Mucosa of stomach (tissue), 1 donor: ENCODE data around the gene PELI1.

Experiments
- H3K27me3 ChIP-seq: one replicate; pipeline ENCODE4 v1.7.0; 2013; ENCODE audit warnings: mild to moderate bottlenecking, low read length; ENCODE audit not compliant: control insufficient read depth, insufficient read depth
- H3K36me3 ChIP-seq: one replicate; pipeline ENCODE4 v1.7.0; 2013; ENCODE audit warnings: low read length; ENCODE audit not compliant: control insufficient read depth, insufficient read depth
- H3K4me1 ChIP-seq: one replicate; pipeline ENCODE4 v1.7.0; 2013; ENCODE audit warnings: mild to moderate bottlenecking, low read length; ENCODE audit not compliant: control insufficient read depth, insufficient read depth
- H3K4me3 ChIP-seq: one replicate; pipeline ENCODE4 v1.7.0; 2013; ENCODE audit warnings: low read length
- H3K9ac ChIP-seq: one replicate; pipeline ENCODE4 v1.7.0; 2013; ENCODE audit warnings: mild to moderate bottlenecking, low read length, moderate library complexity
- H3K9me3 ChIP-seq: one replicate; pipeline ENCODE4 v1.7.0; 2013; ENCODE audit warnings: mild to moderate bottlenecking, low read length, moderate library complexity; ENCODE audit not compliant: control insufficient read depth
- donor health status: Pancreatic carcinoma.

PELI1 gene, protein sequence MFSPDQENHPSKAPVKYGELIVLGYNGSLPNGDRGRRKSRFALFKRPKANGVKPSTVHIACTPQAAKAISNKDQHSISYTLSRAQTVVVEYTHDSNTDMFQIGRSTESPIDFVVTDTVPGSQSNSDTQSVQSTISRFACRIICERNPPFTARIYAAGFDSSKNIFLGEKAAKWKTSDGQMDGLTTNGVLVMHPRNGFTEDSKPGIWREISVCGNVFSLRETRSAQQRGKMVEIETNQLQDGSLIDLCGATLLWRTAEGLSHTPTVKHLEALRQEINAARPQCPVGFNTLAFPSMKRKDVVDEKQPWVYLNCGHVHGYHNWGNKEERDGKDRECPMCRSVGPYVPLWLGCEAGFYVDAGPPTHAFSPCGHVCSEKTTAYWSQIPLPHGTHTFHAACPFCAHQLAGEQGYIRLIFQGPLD

DNA sequence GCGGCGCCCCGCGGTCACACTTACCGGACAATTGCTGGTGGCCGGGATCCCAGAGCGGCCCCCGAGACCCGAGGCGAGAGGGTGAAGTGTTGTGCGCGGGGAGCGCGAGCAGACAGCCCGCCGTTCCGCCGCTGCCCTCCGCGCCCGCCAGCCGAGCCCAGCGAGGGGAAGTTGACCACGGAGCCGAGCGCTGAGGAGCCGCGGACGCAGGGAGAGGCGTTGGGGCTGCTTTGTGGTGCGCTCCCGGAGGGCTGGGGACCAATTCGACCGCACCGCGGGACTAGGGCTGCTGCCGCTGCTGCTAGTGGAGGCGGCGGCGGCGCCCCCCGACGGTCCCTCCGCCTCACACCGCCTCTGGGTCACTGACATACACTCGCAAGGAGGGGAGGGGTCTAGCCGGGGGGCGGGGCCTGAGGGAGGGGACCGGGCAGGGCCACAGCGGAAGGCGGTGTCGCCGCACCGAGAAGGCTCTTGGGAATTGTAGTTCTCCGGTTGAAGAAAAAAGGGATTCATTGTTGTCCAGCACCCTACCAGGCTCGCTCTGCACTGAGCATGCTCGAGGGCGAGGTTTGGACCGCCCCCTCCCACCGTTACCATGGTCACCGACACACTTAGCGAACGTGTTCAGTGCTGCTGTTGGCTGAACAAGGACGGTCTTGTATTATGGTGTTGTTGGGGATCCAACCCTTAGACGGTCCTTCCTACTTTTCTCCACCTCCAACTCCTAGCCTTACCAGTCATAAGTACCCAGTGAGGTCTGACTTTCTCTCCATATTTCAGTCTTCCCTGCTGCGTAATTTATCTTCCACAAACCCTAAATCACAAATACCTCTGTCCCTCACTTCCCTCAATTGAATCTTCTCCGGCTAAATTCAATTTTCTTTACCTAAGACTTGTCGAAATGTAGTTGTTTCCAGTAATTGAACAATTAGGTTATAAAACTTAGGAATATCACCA is at the start of gene PELI1:
Gene PELI1 (minus strand): TSS at position 364 of the 957 bp plus-strand sequence. CDS start 36,110 bp downstream, outside the sequence.
- Histone ChIP-seq H3K4me1 (peaks cover 21% of the 10 kb centered on the region), H3K36me3 (no peaks in the 10 kb centered on the region), H3K27me3 (no peaks in the 10 kb centered on the region), H3K4me3 (peak within 1 kb of the TSS; percentile 80), H3K9ac (peak within 1 kb of the TSS; percentile 94), H3K9me3 (no peaks in the 10 kb centered on the region)

DNA sequence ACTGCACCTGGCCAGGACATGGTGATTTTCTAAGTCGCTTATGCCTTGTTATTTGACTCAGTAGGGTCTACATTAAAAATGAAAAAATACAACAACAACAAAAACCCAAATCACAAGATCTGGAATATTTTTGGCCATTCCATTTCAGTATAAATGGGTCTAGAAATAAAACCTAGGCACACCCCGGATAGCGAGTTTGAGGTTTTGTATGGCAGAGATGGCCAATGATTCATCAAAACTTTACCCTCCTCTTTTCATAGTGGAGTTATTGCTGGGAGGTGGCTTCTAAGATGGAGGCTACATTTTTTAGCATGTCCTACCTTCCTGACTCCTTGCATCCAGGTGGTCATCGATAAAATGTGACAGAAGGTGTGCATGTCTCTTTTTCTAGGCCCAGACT is 49.3 kb upstream of the PELI1 start:
- H3K4me3 ChIP-seq, result no peak overlapping the region
- H3K27me3 ChIP-seq, result no peaks in the 10 kb centered on the region
- no peak overlapping the region for H3K9ac ChIP-seq
- H3K4me1 ChIP-seq, result peaks cover 19% of the 10 kb centered on the region
- no peaks in the 10 kb centered on the region for H3K9me3 ChIP-seq
- H3K36me3 ChIP-seq, result no peaks in the 10 kb centered on the region

DNA sequence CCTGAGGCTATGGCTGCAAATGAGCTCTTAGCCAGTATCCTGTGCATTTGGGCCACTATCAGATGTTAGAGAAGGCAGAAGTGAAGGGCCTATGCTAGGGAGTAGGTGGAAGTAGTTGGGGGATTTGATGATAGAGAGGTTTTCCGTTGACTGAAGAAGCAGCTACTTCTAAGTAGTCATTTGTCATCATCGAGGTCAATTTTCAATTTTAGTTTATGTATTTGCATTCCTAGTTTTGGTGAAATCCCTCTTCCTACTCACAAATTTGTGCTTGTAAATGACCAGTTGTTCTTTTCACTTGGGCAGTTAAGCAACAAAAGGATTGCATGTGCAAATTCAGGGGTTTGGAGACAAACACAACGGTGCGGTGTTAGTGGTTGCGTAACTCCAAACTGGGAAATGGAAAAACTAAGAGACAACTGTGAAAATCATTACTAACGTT is 48.5 kb upstream of the PELI1 start:
- no peaks in the 10 kb centered on the region for H3K27me3 ChIP-seq
- H3K9me3 ChIP-seq, result no peaks in the 10 kb centered on the region
- no peak overlapping the region for H3K4me3 ChIP-seq
- peaks cover 19% of the 10 kb centered on the region for H3K4me1 ChIP-seq
- H3K9ac ChIP-seq, result no peak overlapping the region
- H3K36me3 ChIP-seq, result no peaks in the 10 kb centered on the region

DNA sequence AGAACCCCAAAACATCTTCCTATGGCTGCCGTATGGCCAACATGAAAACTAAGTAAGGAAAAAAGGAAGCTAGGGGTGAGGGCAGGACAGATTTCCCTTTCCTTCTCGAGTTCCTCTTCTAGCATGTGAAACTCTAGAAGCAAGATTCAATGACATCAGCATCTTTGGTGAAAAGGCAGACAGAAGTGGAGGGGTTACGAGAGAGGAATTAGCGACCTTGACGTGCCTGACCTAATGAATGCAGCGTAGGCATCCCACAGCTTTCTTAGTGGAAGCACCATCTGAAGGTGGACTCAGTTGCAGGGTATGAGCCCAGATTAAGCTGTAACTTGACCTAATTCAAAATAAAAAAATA is 47.9 kb upstream of the PELI1 start:
- H3K4me1 ChIP-seq, result peaks cover 19% of the 10 kb centered on the region
- H3K27me3 ChIP-seq, result no peaks in the 10 kb centered on the region
- H3K4me3 ChIP-seq, result no peak overlapping the region
- H3K9me3 ChIP-seq, result no peaks in the 10 kb centered on the region
- no peak overlapping the region for H3K9ac ChIP-seq
- H3K36me3 ChIP-seq, result no peaks in the 10 kb centered on the region

DNA sequence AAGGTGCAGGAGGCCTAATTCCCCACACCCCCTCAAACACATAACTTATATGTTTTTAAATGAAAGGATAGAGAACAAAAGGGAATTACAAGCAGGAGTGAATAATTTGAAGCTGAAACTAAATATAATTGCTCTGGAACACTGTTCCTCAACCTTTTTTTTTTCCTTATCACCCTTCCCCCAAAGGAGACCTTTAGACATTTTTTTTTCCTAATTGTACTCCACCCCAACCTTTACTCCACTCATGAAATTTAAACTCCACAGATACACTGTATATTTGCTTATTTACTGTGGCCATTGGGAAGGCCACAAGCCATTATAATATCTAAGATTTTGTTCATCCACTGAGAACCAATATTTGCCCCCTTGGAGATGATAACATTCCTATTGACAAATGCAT is 45.4 kb upstream of the PELI1 start:
- peaks cover 19% of the 10 kb centered on the region for H3K4me1 ChIP-seq
- H3K36me3 ChIP-seq, result no peaks in the 10 kb centered on the region
- H3K27me3 ChIP-seq, result no peaks in the 10 kb centered on the region

DNA sequence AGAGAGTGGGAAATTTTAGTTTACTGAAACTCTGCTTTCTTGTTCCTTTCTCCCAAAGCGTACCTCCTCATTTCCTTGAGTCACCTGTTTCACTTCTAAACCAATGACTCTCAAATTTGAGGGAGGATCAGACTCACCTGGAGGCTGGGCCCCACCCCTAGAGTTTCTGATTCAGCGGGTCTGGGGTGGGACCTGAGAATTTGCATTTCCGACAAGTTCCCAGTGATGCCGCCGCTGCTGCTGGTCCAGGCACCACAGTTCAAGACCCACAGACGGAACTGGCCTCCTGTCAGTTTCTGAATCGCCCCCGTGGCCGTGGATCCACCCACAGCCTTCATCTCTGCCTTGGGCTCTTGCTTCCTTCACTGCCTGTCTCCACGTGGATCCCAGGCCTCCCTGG is 44.9 kb upstream of the PELI1 start:
- peaks cover 19% of the 10 kb centered on the region for H3K4me1 ChIP-seq
- H3K9ac ChIP-seq, result no peak overlapping the region
- H3K27me3 ChIP-seq, result no peaks in the 10 kb centered on the region
- no peaks in the 10 kb centered on the region for H3K9me3 ChIP-seq
- no peak overlapping the region for H3K4me3 ChIP-seq
- H3K36me3 ChIP-seq, result no peaks in the 10 kb centered on the region

More for the DNA sequence above, 45.4 kb upstream of the PELI1 start:
- no peak overlapping the region for H3K9ac ChIP-seq
- no peaks in the 10 kb centered on the region for H3K9me3 ChIP-seq
- H3K4me3 ChIP-seq, result no peak overlapping the region

DNA sequence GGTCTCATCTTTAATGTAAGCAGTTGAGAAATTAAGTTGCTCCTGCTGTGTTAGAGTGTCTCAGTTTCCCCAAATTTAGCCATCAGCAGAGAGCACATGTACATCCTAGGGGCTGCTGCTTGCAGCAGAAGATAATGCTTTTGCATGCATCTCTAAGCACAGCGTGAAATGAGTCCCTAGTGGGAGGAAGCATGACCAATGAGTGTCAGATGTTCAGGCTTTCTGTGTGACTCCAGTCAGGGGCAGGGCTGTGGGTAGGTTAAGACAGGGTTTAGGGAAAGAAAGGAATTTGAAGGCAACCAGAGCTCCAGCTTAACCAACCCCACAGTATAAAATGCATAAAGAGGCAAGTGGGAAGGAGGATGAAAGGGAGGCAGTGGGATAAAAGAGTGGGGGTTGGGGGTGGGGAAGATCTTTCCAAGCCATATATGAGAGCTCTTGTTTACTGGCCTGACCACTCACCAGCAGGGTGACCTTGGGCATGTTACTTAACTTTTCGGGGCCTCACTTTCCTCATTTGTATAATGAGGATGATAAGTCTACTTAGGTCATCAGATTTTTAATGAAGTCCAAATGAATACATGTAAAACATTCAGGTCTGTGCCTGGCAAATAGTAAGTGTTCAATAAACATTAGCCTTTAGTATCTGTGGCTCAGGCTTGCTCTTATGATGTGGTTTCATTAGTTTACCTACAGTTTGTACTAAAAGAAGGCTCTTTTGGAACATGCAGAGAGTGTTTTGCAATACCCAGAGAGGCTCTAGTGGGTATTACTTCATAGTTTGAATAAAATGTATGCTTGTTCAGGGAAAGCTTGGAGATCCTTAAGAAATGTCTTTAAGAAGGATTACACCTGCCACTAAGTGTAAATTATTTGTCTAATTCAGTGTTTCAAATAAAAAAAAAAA is 42.7 kb upstream of the PELI1 start:
- Histone ChIP-seq H3K4me1 (peaks cover 19% of the 10 kb centered on the region), H3K36me3 (no peaks in the 10 kb centered on the region), H3K4me3 (no peak overlapping the region), H3K27me3 (no peaks in the 10 kb centered on the region), H3K9ac (no peak overlapping the region), H3K9me3 (no peaks in the 10 kb centered on the region)

DNA sequence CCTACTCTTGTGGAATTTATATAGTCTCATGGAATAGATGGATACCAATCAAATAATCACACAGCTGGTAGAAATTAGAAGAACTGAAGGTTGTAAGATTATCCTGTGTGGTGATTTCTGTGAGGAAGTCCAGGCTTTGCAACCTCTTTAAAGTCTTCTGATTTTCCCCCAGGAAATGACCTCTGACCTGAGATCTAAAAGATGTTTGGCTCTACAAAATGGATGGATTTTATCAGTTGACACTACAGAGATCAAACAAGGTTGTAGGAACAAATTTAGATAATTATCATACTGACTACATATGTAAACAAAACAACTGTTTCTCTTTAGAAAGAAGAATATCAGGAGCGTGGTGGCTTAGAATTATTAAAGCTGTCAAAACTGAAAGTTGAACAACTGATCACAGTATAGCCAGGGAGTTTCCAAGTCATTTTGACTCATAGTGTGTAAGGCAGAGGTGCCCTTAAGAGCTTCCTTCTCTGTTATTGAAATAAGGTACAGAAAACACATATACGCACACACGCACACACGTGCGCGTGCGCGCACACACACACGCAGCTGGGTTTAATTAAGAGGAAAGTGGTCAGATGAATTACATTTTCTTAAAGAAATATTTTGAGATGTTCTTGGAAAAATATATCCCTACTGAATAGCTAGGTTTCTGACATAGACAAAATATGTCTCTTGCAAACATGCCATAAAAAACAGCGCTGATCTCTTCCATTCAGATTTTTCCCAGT is 35.5 kb upstream of the PELI1 start:
- Histone ChIP-seq H3K9ac (no peak overlapping the region), H3K4me3 (no peak overlapping the region), H3K27me3 (no peaks in the 10 kb centered on the region), H3K9me3 (no peaks in the 10 kb centered on the region), H3K36me3 (no peaks in the 10 kb centered on the region), H3K4me1 (no peaks in the 10 kb centered on the region)

DNA sequence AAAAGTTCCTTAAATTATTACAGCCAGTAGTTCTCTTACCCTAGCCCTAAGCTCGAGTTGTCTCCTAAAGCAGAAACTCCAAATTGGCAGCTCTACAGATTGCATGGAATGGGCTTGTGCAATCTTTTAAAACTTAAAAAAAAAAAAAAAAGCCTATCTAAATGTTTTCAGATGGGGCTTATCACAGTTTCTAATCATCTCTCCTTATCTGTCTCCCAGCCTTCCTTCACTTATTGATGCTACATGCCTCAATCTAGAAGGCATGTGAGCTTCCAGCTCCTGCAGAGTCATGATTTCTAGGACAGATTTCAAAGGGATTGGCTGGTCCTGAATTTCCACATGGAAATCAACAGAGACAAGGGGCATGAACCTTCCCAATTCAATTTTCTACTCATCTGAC is 33.1 kb upstream of the PELI1 start:
- Histone ChIP-seq H3K27me3 (no peaks in the 10 kb centered on the region), H3K9me3 (no peaks in the 10 kb centered on the region), H3K4me1 (no peaks in the 10 kb centered on the region), H3K36me3 (no peaks in the 10 kb centered on the region), H3K4me3 (no peak overlapping the region), H3K9ac (no peak overlapping the region)

DNA sequence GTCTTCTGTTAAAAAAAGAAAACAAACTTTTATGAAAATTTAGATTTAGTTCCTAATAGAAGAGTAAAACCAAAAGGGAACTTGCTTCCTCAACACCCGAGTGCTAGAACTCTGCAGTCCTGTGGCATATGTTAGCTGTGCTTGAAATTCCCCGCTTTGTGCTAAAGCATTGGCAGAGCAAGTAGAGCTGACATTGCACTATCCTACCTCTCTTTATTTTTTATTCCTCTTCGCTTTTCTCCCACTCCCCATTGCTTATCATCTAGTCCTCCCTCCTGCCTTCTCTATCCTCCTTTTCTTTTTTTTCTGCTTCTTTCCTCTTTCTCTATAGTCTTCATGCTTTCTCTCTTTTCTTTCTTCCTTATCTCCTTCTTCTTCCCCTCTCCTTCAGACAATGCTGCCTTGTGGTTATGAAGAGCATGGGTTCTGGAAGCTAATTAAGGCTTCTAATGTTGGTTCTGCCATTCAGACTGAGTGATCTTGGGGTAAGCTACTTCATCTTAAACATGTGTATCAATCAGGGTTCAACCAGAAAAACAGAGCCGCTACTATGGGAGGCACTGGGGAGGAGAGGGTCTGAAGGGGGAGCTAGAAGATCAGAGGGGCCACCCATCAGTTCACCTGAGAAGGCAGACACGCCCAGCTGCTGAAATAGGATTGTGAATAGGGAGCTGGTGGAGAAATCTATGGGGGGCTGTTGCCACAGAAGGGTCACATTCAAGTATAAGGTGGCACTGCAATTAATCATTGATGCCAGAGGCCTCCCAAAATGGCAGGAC is 31.4 kb upstream of the PELI1 start:
- no peaks in the 10 kb centered on the region for H3K36me3 ChIP-seq
- H3K27me3 ChIP-seq, result no peaks in the 10 kb centered on the region
- no peak overlapping the region for H3K9ac ChIP-seq
- no peak overlapping the region for H3K4me3 ChIP-seq
- H3K4me1 ChIP-seq, result no peaks in the 10 kb centered on the region
- H3K9me3 ChIP-seq, result no peaks in the 10 kb centered on the region
